PFSK-1 (cell line): ENCODE measurements around the gene PCP4.

Source experiments
- FOXP2 ChIP-seq: optimal IDR thresholded peaks from 2 replicates; pipeline ENCODE3; 2011; ENCODE audit warnings: borderline replicate concordance, control low read depth, inconsistent platforms; ENCODE audit not compliant: insufficient read depth; ENCODE audit errors: extremely low read length, extremely low read depth
- POLR2AphosphoS5 ChIP-seq: IDR thresholded peaks from 2 replicates; pipeline ENCODE4 v1.6.1; 2012; ENCODE audit warnings: low read depth, mild to moderate bottlenecking, control low read depth, low read length, moderate library complexity
- REST ChIP-seq, 2 experiments: IDR thresholded peaks; 2 replicates each; pipeline versions ENCODE4 v1.6.1 to v1.8.0; 2011 to 2012; ENCODE audit warnings: low read depth in 2 of 2, low read length in 2 of 2, control low read depth in 1 of 2, inconsistent platforms in 1 of 2, mild to moderate bottlenecking in 1 of 2, moderate library complexity in 1 of 2; ENCODE audit not compliant: insufficient read depth in 1 of 2
- SIN3A ChIP-seq: IDR thresholded peaks from 2 replicates; pipeline ENCODE4 v1.6.1; 2012; ENCODE audit warnings: mild to moderate bottlenecking, low read length, moderate library complexity, borderline replicate concordance; ENCODE audit not compliant: insufficient read depth
- TAF1 ChIP-seq: IDR thresholded peaks from 2 replicates; pipeline ENCODE4 v1.6.1; 2012; ENCODE audit warnings: low read length, control low read depth, borderline replicate concordance; ENCODE audit not compliant: insufficient read depth

Gene PCP4

GRCh38 chr21:39927304-39927886 lies 60.2 kb downstream of the PCP4 start:
- no peak for TF ChIP-seq FOXP2

- TF ChIP-seq SIN3A (no peak), POLR2AphosphoS5 (no peak), FOXP2 (no peak), TAF1 (no peak), REST (IDR thresholded peaks at IDR 0.05; ENCODE audit: insufficient read depth in 1 of 2, low read depth in 2 of 2, low read length in 2 of 2) (no peak)
Measured at GRCh38 chr21:39932335-39932734, 65.1 kb downstream of the PCP4 start.

- no peak for TF ChIP-seq REST (IDR thresholded peaks at IDR 0.05; ENCODE audit: insufficient read depth in 1 of 2, low read depth in 2 of 2, low read length in 2 of 2)
- TF ChIP-seq POLR2AphosphoS5 = no peak
- TF ChIP-seq FOXP2 = no peak
- no peak for TF ChIP-seq SIN3A
- TF ChIP-seq TAF1 = no peak
Measured at GRCh38 chr21:39934895-39935294, 67.7 kb downstream of the PCP4 start.

GRCh38 chr21:39935716-39936115 lies 68.5 kb downstream of the PCP4 start:
- TF ChIP-seq SIN3A = no peak
- TF ChIP-seq POLR2AphosphoS5 = no peak
- no peak for TF ChIP-seq REST (IDR thresholded peaks at IDR 0.05; ENCODE audit: insufficient read depth in 1 of 2, low read depth in 2 of 2, low read length in 2 of 2)
- TF ChIP-seq TAF1 = no peak
- TF ChIP-seq FOXP2 = no peak

DNA sequence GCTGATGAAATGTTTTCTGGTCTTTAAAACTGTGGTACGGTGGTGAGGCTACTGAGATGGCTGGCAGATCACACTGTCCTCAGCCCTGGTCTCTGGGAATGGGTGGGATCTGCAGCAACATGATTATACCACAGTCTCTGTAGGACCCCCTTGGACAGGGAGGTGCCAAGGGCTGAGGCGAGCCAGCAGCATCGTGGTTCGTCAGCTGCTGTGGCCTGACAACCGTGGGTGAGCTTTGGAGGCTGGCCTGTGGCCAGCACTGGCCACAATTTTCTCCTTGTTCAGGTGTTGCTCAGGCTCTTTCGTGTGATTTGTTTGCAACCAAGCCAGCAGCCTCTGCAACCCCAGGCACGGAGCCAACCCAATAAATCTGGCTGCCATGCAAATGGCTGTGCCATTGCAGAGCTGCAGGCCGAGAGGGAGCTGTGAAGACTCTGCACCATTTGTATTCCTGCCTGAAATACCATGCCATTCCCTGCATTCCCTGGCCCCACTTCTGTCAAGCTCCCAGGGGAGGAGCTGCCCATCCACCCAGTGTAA lies 70.9 kb downstream of the PCP4 start:
- TF ChIP-seq SIN3A (no peak), POLR2AphosphoS5 (no peak), TAF1 (no peak), FOXP2 (no peak), REST (IDR thresholded peaks at IDR 0.05; ENCODE audit: insufficient read depth in 1 of 2, low read depth in 2 of 2, low read length in 2 of 2) (no peak)
